GM21528 (cell line): Measurements from ENCODE around the gene TKTL2.

Source experiments
- ATAC-seq: cut with Tn5 transposase; IDR thresholded peaks from one replicate; pipeline ENCODE4 v1.9.1; 2021; ENCODE audit warnings: mild to moderate bottlenecking, moderate library complexity; ENCODE audit not compliant: unreplicated experiment, low FRiP score

TKTL2 gene

GRCh38 chr4:163473576-163473975, at the start of gene TKTL2:
Gene TKTL2 (minus strand): TSS chr4:163473754. CDS start chr4:163473734, 20 bp downstream.
- ATAC-seq, result no peak

- ATAC-seq, result no peak
These were observed 41.6 kb upstream of the TKTL2 start for GRCh38 chr4:163515198-163515597.

GRCh38 chr4:163505374-163505773, 31.8 kb upstream of the TKTL2 start:
- no peak for ATAC-seq

GRCh38 chr4:163500586-163500985, 27.0 kb upstream of the TKTL2 start:
- no peak for ATAC-seq

GRCh38 chr4:163495900-163496299, 22.3 kb upstream of the TKTL2 start:
- ATAC-seq, result no peak

- ATAC-seq, result peak; percentile 88
These were observed 21.0 kb upstream of the TKTL2 start, which contains the start of gene TMA16 for GRCh38 chr4:163494360-163495241. Gene TMA16 (plus strand): TSS chr4:163494690. CDS start chr4:163494802, 112 bp downstream.

GRCh38 chr4:163493643-163494359, 20.2 kb upstream of the TKTL2 start:
- ATAC-seq, result peak; percentile 26

- ATAC-seq, result no peak
These were observed 19.5 kb upstream of the TKTL2 start for GRCh38 chr4:163492951-163493504.

GRCh38 chr4:163489929-163490328, 16.4 kb upstream of the TKTL2 start:
- ATAC-seq, result no peak

- ATAC-seq, result no peak
These were observed 12.8 kb upstream of the TKTL2 start for GRCh38 chr4:163486321-163486720.

GRCh38 chr4:163485589-163485988, 12.0 kb upstream of the TKTL2 start:
- ATAC-seq, result no peak

- ATAC-seq, result no peak
These were observed 11.4 kb upstream of the TKTL2 start for GRCh38 chr4:163484906-163485305.

- peak; percentile 84 for ATAC-seq
These were observed 8.6 kb upstream of the TKTL2 start for GRCh38 chr4:163482190-163482589.

- ATAC-seq, result no peak
These were observed 3.3 kb upstream of the TKTL2 start for GRCh38 chr4:163476761-163477438.

GRCh38 chr4:163474027-163474426, 473 bp upstream of the TKTL2 start:
- no peak for ATAC-seq

GRCh38 chr4:163473130-163473529, 424 bp downstream of the TKTL2 start:
- no peak for ATAC-seq

- no peak for ATAC-seq
These were observed 3.2 kb downstream of the TKTL2 start for GRCh38 chr4:163470391-163470790.

- ATAC-seq, result no peak
These were observed 6.3 kb downstream of the TKTL2 start for GRCh38 chr4:163467082-163467770.

GRCh38 chr4:163462556-163462955, 11.0 kb downstream of the TKTL2 start:
- ATAC-seq, result no peak

- ATAC-seq, result no peak
These were observed 24.9 kb downstream of the TKTL2 start for GRCh38 chr4:163448540-163449203.
